ENCODE measurements around the gene OR4C6. TPM values are rescaled to one million over a fixed set of nuclear protein-coding genes. Genes with fewer than 3 reads are reported as not detected.

OR4C6 gene
- total RNA-seq, 2 experiments from 2014 or later: not detected

DNA sequence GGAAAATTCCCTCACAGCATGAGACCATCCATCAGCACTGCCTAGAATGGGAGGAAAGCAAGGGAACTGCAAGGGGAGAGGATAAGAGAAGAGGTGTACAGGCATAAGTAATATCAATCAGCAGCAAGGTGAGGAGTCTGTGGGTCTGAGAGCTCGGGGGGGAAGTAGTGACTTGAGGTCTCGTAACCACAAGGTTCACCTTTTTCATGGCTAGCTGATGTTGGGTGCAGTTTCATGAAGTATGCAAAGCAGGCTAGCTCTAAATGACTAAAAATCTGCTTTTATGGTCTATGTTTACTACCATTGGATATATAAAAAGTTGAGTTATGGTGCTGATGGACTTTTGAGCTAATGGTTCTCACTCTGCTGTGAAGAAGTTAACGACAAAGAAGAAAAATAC is 35.8 kb downstream of the OR4C6 start:
- CTCF ChIA-PET: interaction anchor here (0.6 kb wide), 1 partner anchor 24 kb away, joined by 3 read pairs; no protein-coding TSS in a partner anchor
- POLR2A ChIA-PET: no interaction called here
- TF ChIP-seq, protein P1, sequence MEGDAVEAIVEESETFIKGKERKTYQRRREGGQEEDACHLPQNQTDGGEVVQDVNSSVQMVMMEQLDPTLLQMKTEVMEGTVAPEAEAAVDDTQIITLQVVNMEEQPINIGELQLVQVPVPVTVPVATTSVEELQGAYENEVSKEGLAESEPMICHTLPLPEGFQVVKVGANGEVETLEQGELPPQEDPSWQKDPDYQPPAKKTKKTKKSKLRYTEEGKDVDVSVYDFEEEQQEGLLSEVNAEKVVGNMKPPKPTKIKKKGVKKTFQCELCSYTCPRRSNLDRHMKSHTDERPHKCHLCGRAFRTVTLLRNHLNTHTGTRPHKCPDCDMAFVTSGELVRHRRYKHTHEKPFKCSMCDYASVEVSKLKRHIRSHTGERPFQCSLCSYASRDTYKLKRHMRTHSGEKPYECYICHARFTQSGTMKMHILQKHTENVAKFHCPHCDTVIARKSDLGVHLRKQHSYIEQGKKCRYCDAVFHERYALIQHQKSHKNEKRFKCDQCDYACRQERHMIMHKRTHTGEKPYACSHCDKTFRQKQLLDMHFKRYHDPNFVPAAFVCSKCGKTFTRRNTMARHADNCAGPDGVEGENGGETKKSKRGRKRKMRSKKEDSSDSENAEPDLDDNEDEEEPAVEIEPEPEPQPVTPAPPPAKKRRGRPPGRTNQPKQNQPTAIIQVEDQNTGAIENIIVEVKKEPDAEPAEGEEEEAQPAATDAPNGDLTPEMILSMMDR (IDR thresholded peaks at IDR 0.05): no peak
- Mint-ChIP-seq H3K4me3 (no peak overlapping the region), H3K27me3 (no peaks in the 10 kb centered on the region), H3K36me3 (ENCODE audit: low read depth) (no peaks in the 10 kb centered on the region), H3K27ac (no peak overlapping the region), H3K9me3 (peaks cover 14% of the 10 kb centered on the region), H3K4me1 (ENCODE audit: low read depth) (no peaks in the 10 kb centered on the region)
- DNase-seq: no peak
- no peak for ATAC-seq
- intact Hi-C loops (cut with micrococcal nuclease): no loop called here

DNA sequence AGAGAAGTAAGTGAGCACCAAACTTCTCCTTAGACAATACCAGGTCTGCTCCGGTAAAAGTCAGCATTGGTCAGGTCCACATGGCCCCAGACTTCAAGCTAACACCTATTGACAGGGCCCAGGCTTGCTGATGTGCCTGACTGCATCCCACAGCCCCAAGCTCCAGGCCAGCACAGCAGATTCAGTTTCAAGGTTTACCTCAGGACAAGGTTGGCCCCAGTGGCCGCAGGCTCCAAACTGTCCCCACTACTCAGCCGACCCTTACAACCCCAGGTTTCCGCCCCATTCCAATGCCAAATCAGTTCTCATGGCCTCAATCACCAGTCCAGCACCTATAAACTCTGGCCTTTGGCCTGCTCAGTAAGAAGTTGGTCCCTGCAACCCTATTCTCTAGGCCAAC is 39.4 kb downstream of the OR4C6 start:
- no peak overlapping the region for H3K4me3 Mint-ChIP-seq
- intact Hi-C loops (cut with micrococcal nuclease): no loop called here
- TF ChIP-seq, protein P1 (IDR thresholded peaks at IDR 0.05): no peak
- DNase-seq: no peak
- no peaks in the 10 kb centered on the region for H3K36me3 Mint-ChIP-seq (ENCODE audit: low read depth)
- peaks cover 26% of the 10 kb centered on the region for H3K9me3 Mint-ChIP-seq
- POLR2A ChIA-PET: no interaction called here
- no peaks in the 10 kb centered on the region for H3K4me1 Mint-ChIP-seq (ENCODE audit: low read depth)
- CTCF ChIA-PET: no interaction called here
- ATAC-seq: no peak
- H3K27ac Mint-ChIP-seq: no peak overlapping the region
- H3K27me3 Mint-ChIP-seq: no peaks in the 10 kb centered on the region

DNA sequence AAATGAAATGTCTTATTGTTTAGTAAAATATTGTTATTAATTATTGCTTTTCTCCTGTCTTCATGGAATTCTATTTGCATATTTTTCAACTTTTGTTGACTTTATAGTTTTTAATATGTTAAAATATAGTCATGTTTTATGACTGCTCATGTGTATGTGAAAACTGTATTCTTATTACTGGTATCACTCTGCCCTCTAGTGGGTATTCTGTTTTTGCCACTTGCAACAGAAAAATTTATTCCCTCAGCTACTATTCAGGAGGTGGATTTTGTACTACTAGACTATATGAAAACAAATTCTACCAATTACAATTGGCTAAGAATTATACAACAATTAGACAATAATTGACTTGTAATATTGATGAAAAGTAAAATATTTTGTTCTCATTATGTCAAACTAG is 45.0 kb downstream of the OR4C6 start:
- DNase-seq (no peak), ATAC-seq (no peak)
- no peak overlapping the region for H3K4me3 Mint-ChIP-seq
- H3K27ac Mint-ChIP-seq: no peak overlapping the region
- H3K27me3 Mint-ChIP-seq: no peaks in the 10 kb centered on the region
- peaks cover 26% of the 10 kb centered on the region for H3K9me3 Mint-ChIP-seq
- CTCF ChIA-PET: no interaction called here
- POLR2A ChIA-PET: no interaction called here
- TF ChIP-seq, protein P1 (IDR thresholded peaks at IDR 0.05): peak; percentile 64
- intact Hi-C loops (cut with micrococcal nuclease): no loop called here
- no peaks in the 10 kb centered on the region for H3K4me1 Mint-ChIP-seq (ENCODE audit: low read depth)
- H3K36me3 Mint-ChIP-seq (ENCODE audit: low read depth): no peaks in the 10 kb centered on the region

DNA sequence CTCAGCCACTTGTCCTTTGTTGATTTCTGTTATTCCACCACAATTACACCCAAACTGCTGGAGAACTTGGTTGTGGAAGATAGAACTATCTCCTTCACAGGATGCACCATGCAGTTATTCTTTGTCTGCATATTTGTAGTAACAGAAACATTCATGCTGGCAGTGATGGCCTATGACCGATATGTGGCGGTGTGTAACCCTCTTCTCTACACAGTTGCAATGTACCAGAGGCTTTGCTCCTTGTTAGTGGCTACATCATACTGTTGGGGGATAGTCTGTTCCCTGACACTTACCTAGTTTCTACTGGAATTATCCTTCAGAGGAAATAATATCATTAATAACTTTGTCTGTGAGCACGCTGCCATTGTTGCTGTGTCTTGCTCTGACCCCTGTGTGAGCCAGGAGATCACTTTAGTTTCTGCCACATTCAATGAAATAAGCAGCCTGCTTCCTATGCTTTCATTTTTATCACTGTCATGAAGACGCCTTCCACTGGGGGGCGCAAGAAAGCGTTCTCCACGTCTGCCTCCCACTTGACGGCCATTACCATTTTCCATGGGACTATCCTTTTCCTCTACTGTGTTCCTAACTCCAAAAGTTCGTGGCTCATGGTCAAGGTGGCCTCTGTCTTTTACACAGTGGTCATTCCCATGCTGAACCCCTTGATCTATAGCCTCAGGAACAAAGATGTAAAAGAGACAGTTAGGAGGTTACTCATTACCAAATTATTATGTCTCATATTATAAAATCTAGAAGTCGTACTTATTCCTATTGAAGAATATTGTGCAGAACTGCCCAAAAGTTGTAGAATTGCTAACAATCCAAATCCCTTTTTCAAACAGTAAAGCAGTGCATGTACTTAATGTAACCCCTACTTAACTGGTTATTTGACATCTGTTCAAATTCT is 53.2 kb downstream of the OR4C6 start:
- POLR2A ChIA-PET: no interaction called here
- no peak overlapping the region for H3K4me3 Mint-ChIP-seq
- H3K27me3 Mint-ChIP-seq: no peaks in the 10 kb centered on the region
- H3K36me3 Mint-ChIP-seq (ENCODE audit: low read depth): no peaks in the 10 kb centered on the region
- H3K9me3 Mint-ChIP-seq: peaks cover 12% of the 10 kb centered on the region
- peak; percentile 30 for DNase-seq
- no peak for ATAC-seq
- CTCF ChIA-PET: no interaction called here
- H3K27ac Mint-ChIP-seq: no peak overlapping the region
- TF ChIP-seq, protein P1 (IDR thresholded peaks at IDR 0.05): peak; percentile 25
- H3K4me1 Mint-ChIP-seq (ENCODE audit: low read depth): no peaks in the 10 kb centered on the region
- intact Hi-C loops (cut with micrococcal nuclease): no loop called here

Other genes starting within 250 kb of the OR4C6 start
- not detected for gene OR4C15, start 107.7 kb upstream of the OR4C6 start, total RNA-seq
- not detected for gene OR4C16, start 90.1 kb upstream of the OR4C6 start, total RNA-seq
- not detected for gene OR4C11, start 54.6 kb upstream of the OR4C6 start, total RNA-seq
- gene OR4P4, start 27.1 kb upstream of the OR4C6 start, total RNA-seq: not detected
- not detected for gene OR4S2, start 13.9 kb upstream of the OR4C6 start, total RNA-seq
- not detected for gene OR5D13, start 111.2 kb downstream of the OR4C6 start, total RNA-seq
- gene OR5D14, start 133.4 kb downstream of the OR4C6 start, total RNA-seq: not detected
- not detected for gene OR5L1, start 149.2 kb downstream of the OR4C6 start, total RNA-seq
- not detected for gene OR5D18, start 157.4 kb downstream of the OR4C6 start, total RNA-seq
- gene OR5L2, start 165.0 kb downstream of the OR4C6 start, total RNA-seq: not detected
- gene OR5D16, start 176.6 kb downstream of the OR4C6 start, total RNA-seq: not detected
- gene TRIM51, start 221.1 kb downstream of the OR4C6 start, total RNA-seq: not detected